NCI-H2171 (cell line): ENCODE measurements around the gene S100A13.
"Not testable (repeated sequence)": the region's sequence is repeated elsewhere in the genome, so short reads cannot be mapped to it uniquely, and the experiment has no call there.

Experiments
- DNase-seq: peaks from one replicate; lab custom pipeline; 2025; lab: John Stamatoyannopoulos, UW

The S100A13 gene

DNA sequence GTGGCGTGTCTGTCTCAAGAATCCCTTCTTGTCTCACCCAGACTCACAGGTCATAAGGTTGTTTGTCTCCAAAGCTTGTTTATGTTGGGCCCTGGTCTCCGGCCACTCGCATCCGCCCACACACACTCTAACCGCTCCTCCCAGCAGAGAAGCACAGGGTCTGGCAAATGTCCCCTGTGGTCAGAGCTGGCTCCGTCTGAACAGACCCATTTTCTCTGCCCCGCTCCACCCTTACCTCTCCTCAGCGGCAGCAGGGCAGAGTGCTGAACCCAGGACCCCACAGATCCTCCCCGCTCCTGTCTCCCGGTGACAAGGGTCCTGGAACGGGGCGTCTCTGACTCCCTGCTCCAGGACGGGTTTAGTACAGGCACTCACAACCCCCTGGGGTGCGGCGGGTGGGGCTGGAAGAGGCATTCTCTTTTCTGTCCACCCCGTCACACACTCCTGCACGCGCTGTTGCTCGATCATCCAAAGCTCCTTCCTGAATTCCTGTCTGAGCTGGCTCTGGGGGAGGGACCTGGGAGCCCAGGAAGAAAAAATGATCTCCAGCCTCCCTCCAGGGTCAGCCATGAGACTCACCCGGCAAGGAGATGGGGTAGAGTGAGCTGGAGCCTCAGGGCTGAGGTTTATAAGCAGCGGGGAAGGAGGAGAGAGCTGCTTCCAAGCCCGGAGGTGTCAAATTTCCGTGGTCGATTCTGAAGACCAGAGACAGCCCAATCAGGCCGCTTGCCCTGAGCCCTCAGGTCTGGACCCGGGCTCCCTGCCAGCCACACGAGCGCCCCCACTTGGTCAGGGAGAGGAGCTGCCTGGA is at the start of gene S100A13:
S100A13 (minus strand) TSS at position 602 of the 811 bp plus-strand sequence. CDS start 1,033 bp downstream, outside the sequence.
- DNase-seq, result peak; percentile 27

DNA sequence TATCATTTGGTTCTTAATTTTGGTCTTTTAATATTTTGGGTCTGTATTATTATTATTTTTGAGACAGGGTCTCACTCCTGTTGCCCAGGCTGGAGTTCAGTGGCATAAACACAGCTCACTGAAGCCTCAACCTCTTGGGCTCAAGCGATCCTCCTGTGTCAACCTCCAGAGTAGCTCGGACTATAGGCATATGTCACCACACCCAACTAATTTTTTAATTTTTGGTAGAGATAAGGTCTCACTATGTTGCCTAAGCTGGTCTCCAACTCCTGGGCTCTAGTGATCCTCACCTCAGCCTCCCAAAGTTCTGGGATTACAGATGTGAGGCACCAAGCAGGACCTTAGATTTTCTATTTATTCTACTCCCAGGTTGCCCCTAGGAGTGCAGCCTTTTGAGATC is 46.2 kb upstream of the S100A13 start:
- DNase-seq, result no peak

DNA sequence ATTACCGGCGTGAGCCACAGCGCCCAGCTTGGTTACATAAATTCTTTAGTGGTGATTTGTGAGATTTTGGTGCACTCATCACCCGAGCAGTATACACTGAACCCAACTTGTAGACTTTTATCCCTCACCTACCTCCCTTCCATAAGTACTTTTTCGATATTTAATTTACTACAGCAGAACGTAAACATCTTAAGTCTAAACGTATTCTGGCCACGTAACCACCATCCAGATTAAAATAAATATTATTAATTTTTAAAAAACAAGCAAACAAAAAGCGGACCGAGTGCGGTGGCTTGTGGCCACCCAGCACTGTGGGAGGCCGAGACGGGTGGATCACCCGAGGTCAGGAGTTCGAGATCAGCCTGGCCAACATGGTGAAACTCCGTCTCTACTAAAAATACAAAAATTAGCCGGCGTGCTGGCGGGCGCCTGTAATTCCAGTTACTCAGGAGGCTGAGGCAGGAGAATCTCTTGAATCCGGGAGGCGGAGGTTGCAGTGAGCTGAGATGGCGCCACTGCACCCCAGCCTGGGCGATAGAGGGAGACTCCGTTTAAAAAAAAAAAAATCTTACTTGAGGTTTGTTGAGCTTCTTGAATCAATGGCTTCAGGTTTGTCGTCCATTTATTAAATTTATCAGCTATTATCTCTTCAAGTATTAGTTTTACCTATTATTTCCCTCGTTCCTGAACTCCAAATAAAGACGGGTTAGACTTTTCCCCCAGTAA is 44.5 kb upstream of the S100A13 start:
- DNase-seq, result not testable (repeated sequence)

DNA sequence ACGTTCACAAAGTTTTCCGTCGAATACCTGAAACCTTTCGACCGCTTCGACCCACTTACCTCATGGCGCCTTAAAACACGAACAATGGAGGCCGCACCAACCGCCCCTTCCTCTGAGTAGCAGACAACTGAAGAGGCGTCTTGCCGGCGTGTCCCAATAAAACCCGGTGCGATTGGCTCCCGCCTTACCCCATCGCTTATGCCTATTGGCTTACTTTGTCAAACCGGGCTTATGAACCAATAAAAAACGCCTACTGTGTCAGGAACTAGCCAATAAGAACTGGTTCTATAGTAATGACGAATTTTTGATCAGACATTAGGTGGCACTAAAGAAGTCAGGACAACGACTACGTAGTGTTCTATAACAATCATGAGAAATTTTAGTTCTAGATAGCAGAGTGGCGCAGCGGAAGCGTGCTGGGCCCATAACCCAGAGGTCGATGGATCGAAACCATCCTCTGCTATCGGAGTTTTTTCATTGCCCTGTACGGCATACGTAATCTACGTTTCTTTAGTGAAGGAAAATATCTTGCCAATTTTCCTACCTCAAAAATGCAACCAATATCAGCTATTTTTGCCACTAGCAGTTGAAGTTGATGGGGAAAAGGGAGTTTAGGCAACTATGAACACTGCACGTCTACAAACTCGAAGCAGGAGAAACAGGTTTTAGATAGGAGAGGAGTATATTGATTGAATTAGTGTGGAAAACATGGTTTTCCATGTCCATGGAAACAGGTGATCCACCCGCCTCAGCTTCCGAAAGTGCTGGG is 43.7 kb upstream of the S100A13 start, which contains the start of gene ILF2:
ILF2 (minus strand) TSS at position 135 of the 769 bp plus-strand sequence; CDS start at position 64, 71 bp downstream.
- peak; percentile 97 for DNase-seq

DNA sequence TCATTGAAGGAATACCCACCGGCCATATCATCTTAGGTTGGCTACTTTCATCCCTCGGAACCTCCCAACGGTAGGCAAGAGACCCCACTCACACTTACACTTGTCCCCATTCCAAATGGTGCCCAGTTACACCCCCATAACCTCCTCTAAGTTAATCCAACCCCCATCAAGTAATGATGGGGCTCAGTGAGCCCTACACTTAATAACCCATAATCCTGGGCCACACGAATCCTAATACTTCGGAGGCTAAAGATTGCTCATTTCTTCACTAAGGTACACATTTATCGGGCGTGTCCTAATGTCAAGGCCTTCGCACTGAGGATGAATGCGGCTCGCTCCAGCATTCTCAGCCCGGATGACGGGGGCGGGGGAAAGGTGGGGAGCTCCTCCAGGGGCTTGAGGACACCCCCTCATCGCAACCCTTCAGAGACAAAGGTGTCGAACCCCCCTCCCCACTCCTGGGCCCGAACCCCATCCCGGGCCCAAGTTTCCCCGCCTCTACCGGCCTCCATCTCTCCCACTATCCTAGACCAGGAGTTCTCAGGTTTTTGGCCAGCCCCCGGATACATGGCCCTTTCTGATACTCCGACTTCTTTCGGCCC is 43.1 kb upstream of the S100A13 start:
- no peak for DNase-seq

DNA sequence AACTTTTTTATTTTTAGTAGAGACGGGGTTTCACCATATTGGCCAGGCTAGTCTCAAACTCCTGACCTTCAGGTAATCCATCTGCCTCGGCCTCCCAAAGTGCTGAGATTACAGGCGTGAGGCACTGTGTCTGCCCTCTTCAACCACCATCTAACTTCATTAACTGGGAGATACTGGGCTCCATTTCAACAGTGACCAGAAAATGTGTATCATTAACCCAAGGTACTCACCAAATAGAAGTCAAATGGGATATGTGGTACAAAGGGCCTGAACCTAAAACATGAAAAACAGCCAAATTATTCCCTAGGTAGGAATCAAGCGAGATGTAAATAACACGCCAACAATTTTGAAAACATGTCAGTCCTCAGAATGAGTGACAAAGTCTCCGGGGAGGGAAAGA is 42.3 kb upstream of the S100A13 start:
- DNase-seq, result no peak

DNA sequence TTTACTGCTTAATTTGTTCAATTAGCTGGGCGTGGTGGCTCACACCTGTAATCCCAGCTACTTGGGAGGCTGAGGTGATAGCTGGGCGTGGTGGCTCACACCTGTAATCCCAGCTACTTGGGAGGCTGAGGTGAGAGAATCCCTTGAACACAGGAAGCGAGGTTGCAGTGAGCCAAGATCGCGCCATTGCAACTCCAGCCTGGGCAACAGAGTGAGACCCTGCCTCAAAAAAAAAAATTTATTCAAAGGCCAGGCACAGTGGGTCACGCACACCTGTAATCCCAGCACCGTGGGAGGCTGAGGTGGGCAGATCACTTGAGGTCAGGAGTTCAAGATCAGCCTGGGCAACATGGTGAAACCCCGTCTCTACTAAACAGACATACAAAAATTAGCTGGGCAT is 41.4 kb upstream of the S100A13 start:
- DNase-seq, result not testable (repeated sequence)

DNA sequence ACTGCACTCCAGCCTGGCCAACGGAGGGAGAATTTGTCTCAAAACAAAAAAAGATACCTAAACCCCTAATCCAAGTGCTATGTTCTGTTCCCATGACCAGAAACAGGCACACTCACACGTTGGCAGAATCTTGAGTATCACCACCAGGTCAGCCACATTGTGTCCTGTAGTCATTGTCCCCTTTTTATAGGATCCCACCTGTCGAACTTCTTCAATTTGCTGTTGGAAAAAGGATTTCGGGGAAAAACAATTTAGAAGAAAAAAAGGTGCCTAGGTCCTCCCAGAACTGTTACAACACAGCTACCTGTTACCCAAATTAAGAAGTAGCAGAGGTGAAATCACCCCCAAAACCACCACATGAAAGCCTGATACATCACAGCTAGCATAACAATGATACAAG is 40.1 kb upstream of the S100A13 start:
- no peak for DNase-seq

DNA sequence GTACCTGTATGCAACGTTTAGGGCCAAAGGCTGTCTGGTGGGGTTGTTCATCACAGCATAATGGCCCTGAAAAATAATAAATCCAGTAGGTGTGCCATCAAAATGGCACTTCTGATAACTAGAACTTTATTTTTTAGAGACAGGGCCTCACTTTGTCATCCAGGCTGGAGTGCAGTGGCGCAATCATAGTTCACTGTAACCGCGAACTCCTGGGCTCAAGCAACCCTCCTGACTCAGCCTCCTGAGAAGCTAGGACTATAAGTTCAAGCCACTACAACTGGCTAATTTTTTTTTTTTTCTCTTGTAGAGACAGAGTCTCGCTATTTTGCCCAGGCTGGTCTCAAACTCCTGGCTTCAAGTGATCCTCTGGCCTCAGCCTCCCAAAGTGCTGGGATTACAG is 35.9 kb upstream of the S100A13 start:
- DNase-seq, result no peak

DNA sequence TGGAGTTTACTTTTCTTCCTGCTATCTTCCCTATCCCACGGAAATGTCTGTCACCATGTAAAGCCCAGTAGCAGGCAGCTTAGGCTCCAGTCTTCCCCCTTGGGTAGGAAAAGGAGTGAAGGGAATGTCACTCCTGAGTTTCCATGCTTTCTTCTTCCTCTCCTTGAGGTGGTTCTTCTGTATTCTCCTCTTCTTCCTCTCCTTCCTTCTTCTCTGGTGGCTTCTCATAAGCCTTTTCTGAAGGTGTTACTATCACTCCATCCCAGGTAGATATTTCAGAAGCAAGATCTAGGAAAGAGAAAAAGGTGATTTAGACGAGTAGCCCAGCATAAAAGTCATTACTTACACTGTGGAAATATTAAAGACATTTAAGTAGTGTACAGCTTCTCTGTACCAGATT is 35.0 kb upstream of the S100A13 start:
- no peak for DNase-seq

DNA sequence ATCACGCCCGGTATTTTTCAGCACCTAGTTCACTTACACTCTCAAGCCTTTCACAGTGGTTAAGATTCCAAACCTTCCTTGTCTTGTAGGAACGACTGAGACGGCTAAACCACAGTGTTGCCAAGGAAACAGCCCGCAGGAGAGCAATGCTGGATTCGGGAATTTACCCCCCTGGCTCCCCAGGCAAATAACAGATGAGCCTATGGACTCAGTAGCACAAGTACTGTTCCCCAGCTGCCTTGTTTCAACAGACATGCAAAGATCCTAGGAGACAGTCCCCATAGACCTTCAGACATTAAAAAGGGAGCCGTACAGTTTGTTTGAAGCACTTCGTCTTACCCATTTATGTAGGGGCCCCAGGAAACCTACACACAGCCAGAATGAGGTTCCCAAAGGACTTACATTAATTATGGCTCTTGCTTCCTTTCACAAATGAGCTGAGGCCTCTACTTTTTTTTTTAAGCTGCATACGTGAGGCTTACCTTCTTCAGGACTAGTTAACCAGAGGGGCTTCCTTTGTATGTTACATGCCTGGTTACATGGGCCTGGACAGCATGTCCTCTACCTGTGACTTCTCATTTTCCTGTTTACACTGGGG is 33.9 kb upstream of the S100A13 start:
- no peak for DNase-seq

DNA sequence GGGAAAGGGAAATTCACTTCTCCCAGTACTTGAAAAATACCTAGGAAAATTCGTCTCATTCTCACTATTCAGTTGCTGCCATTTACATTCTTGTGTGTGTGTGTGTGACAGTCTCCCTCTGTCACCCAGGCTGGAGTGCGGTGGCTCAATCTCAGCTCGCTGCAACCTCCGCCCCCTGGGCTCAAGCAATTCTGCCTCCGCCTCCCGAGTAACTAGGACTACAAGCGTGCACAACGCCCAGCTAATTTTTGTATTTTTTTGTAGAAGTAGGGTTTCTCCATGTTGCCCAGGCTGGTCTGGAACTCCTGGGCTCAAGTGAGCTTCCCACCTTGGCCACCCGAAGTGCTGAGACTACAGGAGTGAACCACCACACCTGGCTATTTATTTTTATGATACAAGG is 32.4 kb upstream of the S100A13 start:
- DNase-seq, result no peak

DNA sequence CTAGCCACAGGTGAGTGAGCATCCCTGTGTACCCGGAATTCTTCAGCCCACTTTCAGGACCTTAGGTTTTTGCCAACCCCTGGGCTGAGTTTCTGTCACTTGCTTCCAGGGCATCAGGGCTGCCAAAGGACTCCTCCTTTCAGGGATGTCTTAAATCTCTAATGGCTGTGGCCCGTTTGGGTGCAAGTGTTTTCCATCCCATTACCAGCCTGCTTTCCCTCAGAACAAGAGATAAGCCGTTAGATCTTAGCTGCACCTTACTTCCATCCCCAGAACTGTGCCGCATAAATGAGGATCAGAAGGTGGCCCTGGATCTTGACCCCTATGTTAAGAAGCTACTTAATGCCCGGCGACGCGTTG is 31.9 kb upstream of the S100A13 start:
- no peak for DNase-seq

DNA sequence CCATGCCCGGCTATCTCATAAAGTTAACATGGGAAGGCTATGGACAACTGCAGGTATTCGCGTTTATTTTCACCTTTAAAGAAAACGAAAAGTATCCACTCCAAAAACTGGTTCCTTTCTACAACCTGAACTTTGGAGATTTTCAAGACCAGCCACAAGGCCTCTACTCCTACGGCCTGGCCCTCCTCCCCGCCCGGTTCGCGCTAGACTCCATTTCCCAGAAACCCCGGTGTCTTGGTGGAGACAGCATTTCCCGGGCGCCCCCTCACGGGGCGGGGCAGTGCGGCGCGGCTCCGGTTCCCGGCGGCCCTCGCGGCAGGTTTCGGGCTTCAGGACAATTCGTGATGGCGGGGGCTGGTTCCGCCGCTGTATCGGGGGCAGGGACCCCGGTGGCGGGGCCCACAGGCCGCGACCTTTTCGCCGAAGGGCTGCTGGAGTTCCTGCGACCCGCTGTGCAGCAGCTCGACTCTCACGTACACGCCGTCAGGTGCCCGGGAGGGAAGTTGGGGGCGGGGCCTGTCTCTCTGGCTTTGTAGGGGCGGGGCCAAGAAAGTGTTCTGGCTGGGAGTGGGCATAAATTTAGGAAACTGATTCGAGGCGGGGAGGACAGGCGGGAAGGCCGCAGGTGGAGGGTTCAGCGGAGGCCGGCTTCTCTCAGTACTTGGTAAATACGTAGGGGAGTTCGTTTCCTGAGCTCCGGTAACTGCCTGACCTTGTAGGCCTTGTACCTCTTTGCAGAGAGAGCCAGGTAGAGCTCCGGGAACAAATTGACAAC is 31.3 kb upstream of the S100A13 start, which contains the start of gene SNAPIN:
SNAPIN (plus strand) TSS at position 304 of the 775 bp plus-strand sequence; CDS start at position 345, 41 bp downstream.
- peak; percentile 83 for DNase-seq

DNA sequence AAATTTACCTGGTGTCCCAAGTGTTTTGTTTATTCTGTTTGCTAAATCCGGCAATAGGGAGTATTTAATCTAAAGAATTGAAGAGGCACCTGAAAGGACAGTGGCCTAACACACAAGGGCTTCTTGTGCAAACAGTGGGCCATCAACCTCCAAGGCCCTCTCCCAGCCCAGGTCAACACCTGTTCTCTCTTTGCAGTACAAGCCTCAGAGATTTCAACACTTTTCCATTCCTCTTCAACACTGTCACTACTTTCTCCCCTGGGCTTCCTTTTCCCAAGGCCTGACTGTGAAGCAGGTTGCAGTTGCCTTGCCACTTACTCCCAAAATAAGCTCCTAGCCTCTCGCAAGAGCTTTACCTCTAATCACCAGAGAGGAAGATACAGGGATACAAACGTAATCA is 28.0 kb upstream of the S100A13 start:
- no peak for DNase-seq

DNA sequence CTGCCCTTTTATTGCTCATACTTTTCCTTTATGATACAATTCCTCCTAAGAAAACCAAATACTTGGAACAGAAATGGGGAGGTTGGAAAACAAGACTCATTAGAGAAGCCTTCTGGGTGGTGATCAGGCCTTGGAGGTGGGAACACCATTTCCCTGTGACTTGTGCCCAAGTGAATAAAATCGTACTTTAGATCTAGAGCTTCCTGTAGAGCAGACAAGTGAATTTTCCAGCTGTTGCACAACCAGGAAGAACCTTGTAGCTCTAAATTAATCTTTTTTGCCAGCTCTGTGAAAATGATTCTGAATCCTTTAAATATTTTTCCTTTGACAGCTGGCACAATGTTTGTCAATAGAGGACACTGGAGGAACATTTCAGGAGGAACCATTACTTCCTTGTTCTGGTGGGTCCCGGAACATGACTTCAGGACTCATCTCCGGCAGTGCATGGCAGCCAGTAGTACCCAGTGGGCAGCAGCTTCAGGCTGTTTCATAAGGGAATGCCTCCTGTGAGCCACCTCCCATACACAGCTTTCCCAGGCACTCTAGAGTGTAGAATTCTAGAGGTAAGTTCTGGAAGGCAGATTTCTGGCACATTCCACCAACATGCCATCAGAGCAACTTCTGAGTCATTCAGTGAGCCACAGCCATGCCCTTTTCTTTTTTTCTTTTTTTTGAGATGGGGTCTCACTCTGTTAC is 25.6 kb upstream of the S100A13 start:
- DNase-seq, result no peak

DNA sequence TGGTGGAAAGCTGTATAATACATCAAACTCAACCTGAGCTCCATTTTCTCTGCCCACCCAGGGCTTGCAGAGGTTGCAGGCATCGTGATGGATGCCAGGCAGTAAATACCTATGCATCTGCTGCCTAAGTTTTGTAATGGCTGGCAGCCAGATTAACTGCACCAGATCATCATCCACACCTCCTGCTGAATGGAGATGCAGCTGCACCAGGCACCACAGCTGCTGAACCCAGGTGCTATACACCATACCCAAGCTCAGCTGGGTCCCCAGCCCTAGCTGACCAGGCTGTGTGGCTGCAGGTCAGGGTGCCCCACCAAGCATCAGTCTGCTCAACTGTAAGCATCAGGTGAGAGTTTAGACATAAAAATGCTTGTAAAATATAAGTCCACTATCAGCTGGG is 24.5 kb upstream of the S100A13 start:
- DNase-seq, result no peak

DNA sequence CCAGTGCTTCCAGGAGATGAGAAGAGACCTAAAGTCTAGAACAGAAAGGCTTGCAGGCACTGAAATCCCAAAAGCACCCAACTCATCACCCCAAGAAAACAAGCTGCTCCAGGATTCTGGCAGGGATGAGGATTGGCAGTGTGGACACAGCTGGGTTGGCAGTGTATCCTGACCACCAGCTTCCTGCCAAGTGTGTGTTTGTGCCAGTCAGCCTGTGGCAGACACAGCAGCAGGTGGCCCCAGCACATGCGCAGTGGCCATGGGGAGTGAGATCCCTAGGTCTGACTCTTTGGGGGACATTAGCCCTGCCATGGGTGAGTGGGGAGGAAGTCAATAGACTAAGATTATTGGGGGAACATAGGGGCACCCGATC is 22.5 kb upstream of the S100A13 start:
- DNase-seq, result no peak

DNA sequence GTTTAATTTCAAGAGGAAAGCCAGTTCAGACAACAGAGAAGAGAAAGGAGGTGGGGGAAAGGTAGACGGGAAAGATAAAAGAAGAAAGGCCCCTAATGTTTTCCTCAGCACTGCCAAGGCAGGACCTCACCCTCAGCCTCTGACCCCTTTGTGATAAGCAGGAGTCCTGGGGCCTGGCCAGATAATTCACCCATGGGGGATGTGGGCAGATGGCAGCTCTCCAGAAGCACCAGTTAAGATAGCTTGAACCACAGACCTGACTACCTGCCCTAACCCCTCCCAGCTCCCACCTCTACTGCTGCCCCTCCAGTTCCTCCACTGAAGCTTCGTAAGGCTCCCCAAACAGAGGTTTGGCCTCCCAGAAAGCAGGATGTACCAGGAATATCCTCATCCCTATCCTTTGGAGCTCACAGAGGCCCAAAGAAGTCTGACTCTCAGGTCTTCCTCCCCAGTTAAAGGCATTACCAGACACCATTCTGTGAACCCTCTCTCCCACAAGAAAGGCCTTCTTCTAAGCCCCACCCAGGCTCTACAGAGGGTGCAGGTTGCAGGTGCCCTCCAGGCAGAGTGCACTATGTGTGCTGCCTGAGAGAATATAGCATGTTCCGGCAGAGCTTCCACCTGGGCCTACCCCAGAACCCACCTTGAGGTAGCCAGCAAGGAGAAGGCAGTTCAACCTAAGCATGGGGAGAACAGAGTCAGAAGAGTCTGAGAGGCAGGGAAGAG is 22.0 kb upstream of the S100A13 start:
- no peak for DNase-seq
